LNCAP (cell line): Measurements from ENCODE around the gene LIPA.

ENCODE experiments used
- CTCF ChIP-seq: fragments of 450-650 bp; IDR thresholded peaks from 2 replicates; pipeline ENCODE4 v1.5.1; 2017; ENCODE audit warnings: mild to moderate bottlenecking

The LIPA gene

DNA sequence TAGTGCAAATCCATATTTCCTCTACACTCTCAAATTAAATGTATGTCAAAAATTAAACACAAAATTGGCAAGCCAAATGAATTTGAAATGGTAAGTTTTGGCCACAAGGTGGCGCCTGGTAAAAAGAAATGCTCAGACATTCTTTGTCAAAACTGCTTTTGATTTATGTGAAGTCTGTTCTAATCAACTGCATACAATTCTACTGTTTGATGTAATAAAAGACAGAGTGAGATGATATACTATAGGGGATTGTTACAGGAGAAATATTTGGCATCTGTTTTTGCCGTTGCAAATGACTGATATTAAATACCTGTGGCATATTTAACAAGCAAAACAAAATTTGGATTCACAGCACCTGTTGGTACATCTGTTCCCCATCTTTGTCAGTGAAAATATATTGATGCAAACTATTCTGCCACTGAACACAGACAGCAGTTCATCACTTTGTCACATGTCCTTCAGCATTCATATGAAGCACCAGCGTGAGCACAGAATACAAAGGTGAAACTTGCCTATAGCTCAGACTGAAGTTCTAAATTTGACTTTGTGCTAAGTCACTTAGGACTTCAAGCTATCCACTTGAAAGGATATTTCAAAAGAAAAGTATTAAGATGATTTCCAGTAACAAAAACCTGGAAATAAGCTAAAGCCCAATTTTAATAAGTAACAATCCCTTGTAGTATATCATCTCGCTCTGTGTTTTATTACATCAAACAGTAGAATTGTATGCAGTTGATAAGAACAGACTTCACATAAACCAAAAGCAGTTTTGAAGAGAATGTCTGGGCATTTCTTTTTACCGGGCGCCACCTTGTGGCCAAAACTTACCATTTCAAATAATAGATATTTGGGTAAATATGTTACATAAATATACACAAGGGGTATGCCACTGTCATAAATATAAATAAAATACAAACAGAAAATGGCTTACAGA lies 34.3 kb downstream of the LIPA start:
- peak; percentile 70 for TF ChIP-seq CTCF

- TF ChIP-seq CTCF = no peak
Observed at GRCh38 chr10:89216056-89216455, 35.5 kb downstream of the LIPA start.

- TF ChIP-seq CTCF = no peak
Observed at GRCh38 chr10:89215511-89215910, 36.1 kb downstream of the LIPA start.

DNA sequence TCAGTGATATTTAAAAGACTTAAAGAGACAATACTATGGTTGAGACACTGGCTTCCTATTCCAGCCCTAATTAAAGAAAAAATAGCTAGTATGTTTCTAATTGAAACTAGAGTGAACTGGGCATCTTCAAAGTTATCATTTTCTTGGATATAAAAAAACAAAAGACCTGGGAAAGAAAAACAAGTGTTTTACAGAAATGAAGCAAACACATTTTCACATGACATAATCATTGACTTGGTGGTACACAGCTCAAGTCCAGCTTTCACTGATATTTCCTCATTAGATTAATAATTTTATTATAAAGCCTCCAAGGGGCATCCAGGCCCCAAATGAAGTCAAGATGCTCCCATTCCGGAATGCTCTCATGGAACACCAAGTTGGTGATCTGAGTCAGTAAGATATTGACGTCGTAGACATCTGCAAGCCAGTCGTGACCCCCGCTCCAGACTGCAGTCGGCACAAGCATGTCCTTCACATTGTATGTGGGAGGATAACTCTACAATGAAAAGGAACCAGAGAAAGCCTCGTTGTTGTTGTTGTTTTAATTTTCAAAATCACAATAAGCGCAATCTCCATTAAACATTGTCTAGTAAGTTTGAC lies 36.9 kb downstream of the LIPA start:
- no peak for TF ChIP-seq CTCF

DNA sequence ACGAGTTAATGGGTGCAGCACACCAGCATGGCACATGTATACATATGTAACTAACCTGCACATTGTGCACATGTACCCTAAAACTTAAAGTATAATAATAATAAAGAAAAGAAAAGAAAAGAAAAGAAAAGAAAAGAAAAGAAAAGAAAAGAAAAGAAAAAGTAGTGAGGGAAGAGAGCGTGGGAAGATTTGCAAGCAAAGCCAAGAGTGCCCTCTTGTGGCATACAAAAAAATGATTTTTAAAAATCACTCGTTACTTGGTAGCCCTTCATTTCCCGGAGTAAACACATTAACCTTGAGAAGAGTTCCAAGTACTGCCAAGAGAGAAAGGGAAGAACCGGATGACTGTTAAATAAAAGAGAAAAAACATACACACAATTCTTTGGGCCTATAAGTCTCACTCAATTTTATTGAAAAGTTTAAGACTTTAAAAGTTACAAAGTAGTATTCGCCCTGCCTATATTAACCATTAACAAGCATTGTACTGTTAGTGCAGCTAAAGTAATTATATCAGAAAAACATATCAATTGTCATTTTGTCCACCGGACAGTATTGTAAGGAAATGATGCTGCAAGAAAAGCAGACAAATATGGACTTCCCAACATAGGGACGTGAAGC lies 38.3 kb downstream of the LIPA start:
- peak; percentile 50; the same call in 1 of the 2 replicates for TF ChIP-seq CTCF

- TF ChIP-seq CTCF = no peak
Observed at GRCh38 chr10:89210794-89211425, 40.7 kb downstream of the LIPA start.

- TF ChIP-seq CTCF = no peak
Observed at GRCh38 chr10:89209718-89210117, 41.9 kb downstream of the LIPA start.
